HG03354 (cell line): Measurements from ENCODE around the gene SLC38A3.

Source experiments
- ATAC-seq: cut with Tn5 transposase; IDR thresholded peaks from one replicate; pipeline ENCODE4 v1.9.1; 2021; ENCODE audit warnings: mild to moderate bottlenecking; ENCODE audit not compliant: unreplicated experiment, poor library complexity, severe bottlenecking

The SLC38A3 gene

GRCh38 chr3:50168388-50168787 lies 36.7 kb upstream of the SLC38A3 start:
- ATAC-seq = no peak

- no peak for ATAC-seq
Observed at GRCh38 chr3:50168791-50169190, 36.3 kb upstream of the SLC38A3 start.

- ATAC-seq = no peak
Observed at GRCh38 chr3:50169232-50169832, 35.7 kb upstream of the SLC38A3 start.

GRCh38 chr3:50169858-50170257 lies 35.2 kb upstream of the SLC38A3 start:
- ATAC-seq = no peak

- ATAC-seq = no peak
Observed at GRCh38 chr3:50170689-50171088, 34.4 kb upstream of the SLC38A3 start.

GRCh38 chr3:50171540-50172301 lies 33.4 kb upstream of the SLC38A3 start:
- no peak for ATAC-seq

GRCh38 chr3:50172626-50173220 lies 32.3 kb upstream of the SLC38A3 start:
- ATAC-seq = no peak

- ATAC-seq = no peak
Observed at GRCh38 chr3:50173685-50174516, 31.2 kb upstream of the SLC38A3 start.

GRCh38 chr3:50174517-50174895 lies 30.6 kb upstream of the SLC38A3 start:
- ATAC-seq = no peak

GRCh38 chr3:50174947-50175524 lies 30.0 kb upstream of the SLC38A3 start:
- no peak for ATAC-seq

GRCh38 chr3:50177346-50177745 lies 27.7 kb upstream of the SLC38A3 start:
- ATAC-seq = no peak

GRCh38 chr3:50179710-50180109 lies 25.4 kb upstream of the SLC38A3 start:
- ATAC-seq = no peak

GRCh38 chr3:50181985-50182384 lies 23.1 kb upstream of the SLC38A3 start:
- ATAC-seq = no peak

GRCh38 chr3:50182533-50183099 lies 22.5 kb upstream of the SLC38A3 start:
- ATAC-seq = no peak

- ATAC-seq = no peak
Observed at GRCh38 chr3:50183755-50184154, 21.3 kb upstream of the SLC38A3 start.

GRCh38 chr3:50184242-50184978 lies 20.7 kb upstream of the SLC38A3 start:
- no peak for ATAC-seq

GRCh38 chr3:50185230-50185629 lies 19.8 kb upstream of the SLC38A3 start:
- no peak for ATAC-seq

GRCh38 chr3:50186096-50186495 lies 19.0 kb upstream of the SLC38A3 start:
- ATAC-seq = no peak

- ATAC-seq = no peak
Observed at GRCh38 chr3:50187750-50188149, 17.3 kb upstream of the SLC38A3 start.
